GM12873 (cell line): Measurements from ENCODE around the gene HABP2.

Source experiments
- TF ChIP-seq, protein P1 (sequence below): IDR thresholded peaks from 2 replicates; pipeline ENCODE4 v1.5.1; 2012; ENCODE audit warnings: low read depth, mild to moderate bottlenecking, moderate library complexity, low read length, control low read depth; ENCODE audit not compliant: insufficient read depth; ENCODE audit errors: missing control alignments

HABP2 gene

DNA sequence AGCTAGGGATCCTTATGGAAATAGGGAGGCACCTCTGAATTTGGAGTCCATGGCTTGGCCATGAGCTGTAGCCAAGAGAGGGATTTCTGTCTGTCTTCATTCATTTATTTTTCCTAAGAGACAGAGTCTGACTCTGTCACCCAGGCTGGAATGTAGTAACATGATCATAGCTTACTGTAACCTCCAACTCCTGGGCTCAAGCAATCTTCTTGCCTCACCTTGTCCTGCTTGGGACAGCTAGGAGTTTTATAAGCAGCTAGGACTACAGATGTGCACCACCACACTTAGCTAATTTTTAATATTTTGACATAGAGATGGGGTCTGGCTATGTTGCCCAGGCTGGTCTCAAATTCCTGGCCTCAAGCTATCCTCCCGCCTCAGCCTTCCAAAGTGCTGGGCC lies 8.5 kb upstream of the HABP2 start:
- TF ChIP-seq, protein P1, sequence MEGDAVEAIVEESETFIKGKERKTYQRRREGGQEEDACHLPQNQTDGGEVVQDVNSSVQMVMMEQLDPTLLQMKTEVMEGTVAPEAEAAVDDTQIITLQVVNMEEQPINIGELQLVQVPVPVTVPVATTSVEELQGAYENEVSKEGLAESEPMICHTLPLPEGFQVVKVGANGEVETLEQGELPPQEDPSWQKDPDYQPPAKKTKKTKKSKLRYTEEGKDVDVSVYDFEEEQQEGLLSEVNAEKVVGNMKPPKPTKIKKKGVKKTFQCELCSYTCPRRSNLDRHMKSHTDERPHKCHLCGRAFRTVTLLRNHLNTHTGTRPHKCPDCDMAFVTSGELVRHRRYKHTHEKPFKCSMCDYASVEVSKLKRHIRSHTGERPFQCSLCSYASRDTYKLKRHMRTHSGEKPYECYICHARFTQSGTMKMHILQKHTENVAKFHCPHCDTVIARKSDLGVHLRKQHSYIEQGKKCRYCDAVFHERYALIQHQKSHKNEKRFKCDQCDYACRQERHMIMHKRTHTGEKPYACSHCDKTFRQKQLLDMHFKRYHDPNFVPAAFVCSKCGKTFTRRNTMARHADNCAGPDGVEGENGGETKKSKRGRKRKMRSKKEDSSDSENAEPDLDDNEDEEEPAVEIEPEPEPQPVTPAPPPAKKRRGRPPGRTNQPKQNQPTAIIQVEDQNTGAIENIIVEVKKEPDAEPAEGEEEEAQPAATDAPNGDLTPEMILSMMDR, result no peak

DNA sequence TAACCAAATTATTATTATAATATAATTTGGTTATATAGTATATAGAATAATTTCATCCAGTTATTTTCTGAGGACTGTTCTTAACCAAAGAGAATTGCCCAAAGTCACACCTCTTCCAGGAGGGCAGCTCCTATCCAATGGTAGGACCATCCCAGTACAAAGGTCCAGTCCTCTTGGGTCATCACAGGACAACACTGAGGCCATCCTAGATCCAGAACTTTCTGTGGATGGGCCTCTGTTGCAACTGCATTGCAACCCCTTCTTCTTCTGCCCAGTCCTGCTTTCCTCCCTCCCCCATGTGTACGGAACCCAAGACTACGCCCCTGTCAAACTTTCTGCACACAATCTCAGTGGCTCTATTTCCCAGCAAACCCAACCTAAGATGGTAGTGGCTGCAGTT lies 5.4 kb upstream of the HABP2 start:
- TF ChIP-seq, protein P1, result no peak

DNA sequence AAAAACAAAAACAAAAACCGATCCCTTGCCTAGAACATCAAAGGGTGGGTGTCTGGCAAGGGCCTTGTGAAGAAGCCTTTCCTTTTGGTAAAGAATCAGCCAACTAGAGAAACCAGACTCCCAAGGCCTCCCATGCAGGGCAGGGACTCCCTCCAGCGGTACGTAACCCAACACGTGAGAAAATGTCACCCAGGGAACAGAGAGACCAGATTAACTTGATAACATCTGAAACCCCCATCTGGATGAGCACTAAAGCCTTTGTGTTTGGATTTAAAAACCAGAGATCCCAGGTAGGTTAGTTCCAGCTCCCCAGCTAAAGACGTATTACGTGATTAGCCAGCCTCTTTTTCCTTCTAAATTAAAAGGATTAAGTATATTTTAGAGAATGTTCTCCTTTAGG lies 3.0 kb upstream of the HABP2 start:
- TF ChIP-seq, protein P1, result no peak

DNA sequence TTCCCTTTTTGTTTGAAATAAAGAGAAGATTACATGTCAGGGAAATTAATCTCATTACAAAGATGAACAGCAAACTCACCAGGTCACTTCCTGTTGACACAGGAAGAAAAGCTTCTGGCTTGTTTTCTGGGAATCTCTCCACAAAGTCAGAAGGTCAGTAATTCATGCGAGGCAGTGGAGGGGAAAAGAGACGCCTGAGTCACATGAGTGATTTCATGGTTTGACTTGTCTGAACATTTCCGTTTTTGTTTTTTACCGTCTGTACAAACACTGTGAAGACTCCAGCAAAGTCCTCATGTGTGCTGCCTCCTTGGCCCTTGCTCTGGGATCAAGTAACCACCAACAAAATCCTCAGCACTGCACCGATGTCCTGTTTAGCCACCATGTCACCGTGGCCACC lies 2.5 kb upstream of the HABP2 start:
- TF ChIP-seq, protein P1, result no peak

DNA sequence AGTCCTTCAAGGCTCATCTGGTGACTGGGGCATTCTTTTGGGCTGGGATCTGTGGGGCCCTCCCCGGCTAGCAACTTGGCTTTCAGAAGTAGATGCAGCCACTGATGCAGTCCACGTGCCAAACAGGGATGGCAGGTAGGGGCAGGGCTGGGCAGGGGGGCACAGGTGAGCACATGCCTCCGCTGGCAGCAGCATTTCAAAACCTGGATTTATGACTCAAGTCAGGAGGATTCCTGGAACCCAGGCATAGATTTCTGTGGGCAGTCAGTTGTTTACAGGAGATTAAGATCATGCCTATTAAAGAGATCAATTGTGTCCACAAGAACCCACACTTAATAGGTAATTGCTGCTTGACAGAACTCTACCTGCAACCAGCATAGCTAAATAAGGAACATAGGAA lies 839 bp upstream of the HABP2 start:
- TF ChIP-seq, protein P1, result no peak

DNA sequence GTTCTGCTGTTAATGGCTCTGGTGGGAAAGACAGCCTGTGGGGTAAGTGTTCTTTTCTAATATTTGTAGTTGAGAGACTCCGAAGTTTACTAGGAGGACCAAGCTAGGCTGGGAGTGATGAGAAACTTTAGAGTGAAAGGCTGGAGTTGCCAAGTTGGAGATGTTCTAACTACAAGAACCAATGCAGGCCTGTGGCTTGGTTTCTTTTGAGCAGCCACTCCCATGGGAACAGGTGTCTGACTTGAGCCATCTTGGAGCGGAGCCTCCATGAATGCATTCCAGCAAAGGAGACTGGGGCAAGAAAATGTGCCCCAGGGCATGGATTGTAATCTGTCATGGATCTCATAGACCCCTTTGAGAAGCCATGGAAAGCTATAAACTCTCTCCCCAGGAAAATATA lies 296 bp downstream of the HABP2 start:
- TF ChIP-seq, protein P1, result no peak

DNA sequence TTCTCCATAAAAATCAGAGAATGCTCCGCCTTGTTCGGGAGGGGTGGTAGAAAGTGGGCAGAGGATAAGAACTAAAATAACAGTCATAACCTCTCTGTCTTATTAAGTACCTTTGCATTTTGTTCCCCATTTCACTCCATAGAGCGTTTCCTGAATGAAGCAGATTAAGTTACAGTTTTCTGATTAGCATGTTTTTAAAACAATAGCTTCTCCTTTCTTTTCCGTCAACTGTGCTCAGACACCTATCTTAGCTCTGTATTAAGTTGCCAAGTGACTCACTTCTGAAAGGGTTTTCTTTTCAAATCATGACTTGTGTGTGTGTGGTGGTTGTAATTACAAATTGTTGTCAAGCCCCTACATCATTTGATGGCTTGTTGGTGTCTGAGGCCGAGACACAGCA lies 1.4 kb downstream of the HABP2 start:
- TF ChIP-seq, protein P1, result no peak

DNA sequence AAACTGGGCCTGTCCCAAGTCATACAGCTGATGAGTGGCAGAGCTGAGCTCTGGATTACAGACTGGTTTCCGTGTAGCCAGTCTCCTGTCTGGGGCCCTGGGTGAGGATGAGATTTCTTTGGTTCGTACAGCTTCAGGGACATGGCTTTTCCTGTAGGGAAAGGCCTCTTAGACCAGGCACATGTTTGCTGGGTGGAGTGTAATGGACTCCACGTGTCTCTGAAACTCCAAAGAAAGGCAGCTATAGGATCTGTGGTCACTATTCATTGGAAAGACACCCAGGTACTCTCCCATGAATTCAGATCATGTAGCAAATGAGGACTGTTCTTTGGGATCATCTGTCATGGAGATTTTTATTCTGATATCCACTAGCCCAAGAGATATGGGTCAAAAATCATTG lies 2.4 kb downstream of the HABP2 start:
- TF ChIP-seq, protein P1, result no peak
